K562 (cell line): Measurements from ENCODE around the gene MLST8. TPM values are rescaled to one million over a fixed set of nuclear protein-coding genes. Genes with fewer than 3 reads are reported as not detected.
A peak's percentile ranks its signal among the peaks of the same experiment; 100 is the strongest.

Source experiments
- ATAC-seq: fragments of 200-7000 bp; cut with Tn5 transposase; 3 replicates; pipeline ENCODE4 v1.9.1; 2020; ENCODE audit warnings: moderate library complexity
- BruUV-seq: library from RNA; stranded (reverse); fragments of 400-500 nt; replicated peaks from 2 replicates; lab custom pipeline; 2021; lab: Mats Ljungman, UMichigan
- CTCF ChIA-PET: fragments of 300-600 bp; formaldehyde crosslinking; extraction: SDS; loops from one replicate; lab custom pipeline; 2021; ENCODE audit warnings: low intra/inter-chr PET ratio; lab: Yijun Ruan, JAX
- POLR2A ChIA-PET: fragments of 300-600, 350-650 bp; sonication (Branson Sonifier 250); formaldehyde crosslinking; extraction: SDS; loops from one replicate; lab custom pipeline; 2021; ENCODE audit warnings: antibody characterized with exemption, inconsistent platforms; lab: Yijun Ruan, JAX
- DNase-seq, 4 experiments: peaks; one replicate each; pipeline versions ENCODE4 v3.0.0 to v3.0.0-alpha.2; 2011 to 2018; ENCODE audit warnings: low spot score in 3 of 4, mixed read lengths in 3 of 4; ENCODE audit errors: extremely low read depth in 1 of 4
- FAIRE-seq: peaks from 2 replicates; lab custom pipeline; 2011; peaks lifted over from hg19 to GRCh38; lab: Jason Lieb, UNC
- H2AFZ ChIP-seq: 2 replicates; pipeline ENCODE4 v1.6.0; 2011; ENCODE audit warnings: low read depth, low read length, control low read depth, inconsistent platforms
- H3K27ac ChIP-seq: fragments of 200-600 bp; 3 replicates; pipeline ENCODE4 v1.8.0; 2011; ENCODE audit warnings: low read depth, mild to moderate bottlenecking, control low read depth, inconsistent platforms, low read length, moderate library complexity, mixed read lengths; ENCODE audit errors: extremely low read depth
- H3K27me3 ChIP-seq, 2 experiments: fragments of 300-600 bp in 1 of 2; 2 replicates in 1 of 2; 3 replicates in 1 of 2; pipeline versions ENCODE4 v1.6.0 to v1.8.0; 2011; ENCODE audit warnings: inconsistent platforms in 2 of 2, low read length in 2 of 2, mild to moderate bottlenecking in 1 of 2, mixed read lengths in 1 of 2, moderate library complexity in 1 of 2; ENCODE audit not compliant: control insufficient read depth in 2 of 2, insufficient read depth in 2 of 2
- H3K36me3 ChIP-seq: fragments of 300-600 bp; 3 replicates; pipeline ENCODE4 v1.8.0; 2011; ENCODE audit warnings: mild to moderate bottlenecking, low read length, inconsistent platforms; ENCODE audit not compliant: control insufficient read depth, insufficient read depth
- H3K4me1 ChIP-seq, 2 experiments: fragments of 200-600 bp in 1 of 2; replicated peaks in 1 of 2; 2 replicates in 1 of 2; 3 replicates in 1 of 2; pipeline versions ENCODE4 v1.5.1 to v1.8.0; 2011; ENCODE audit warnings: inconsistent platforms in 2 of 2, low read length in 2 of 2, mild to moderate bottlenecking in 1 of 2, mixed read lengths in 1 of 2, moderate library complexity in 1 of 2; ENCODE audit not compliant: control insufficient read depth in 2 of 2, insufficient read depth in 2 of 2
- H3K4me2 ChIP-seq: 2 replicates; pipeline ENCODE4 v1.6.1; 2011; ENCODE audit warnings: low read length, control low read depth, inconsistent platforms, mixed read lengths; ENCODE audit not compliant: insufficient read depth
- H3K4me3 ChIP-seq: fragments of 200-600 bp; sonication (generic), shearing (Covaris generic); 2 replicates; pipeline ENCODE4 v1.5.1; 2016; ENCODE audit warnings: control low read depth, inconsistent platforms
- H3K79me2 ChIP-seq: fragments of 200-600 bp; 3 replicates; pipeline ENCODE4 v1.8.0; 2011; ENCODE audit warnings: low read length, inconsistent platforms; ENCODE audit not compliant: control insufficient read depth, insufficient read depth
- H3K9ac ChIP-seq, 2 experiments: 2 replicates each; pipeline versions ENCODE4 v1.6.0 to v1.6.1; 2011; ENCODE audit warnings: low read depth in 2 of 2, low read length in 2 of 2, control low read depth in 1 of 2, inconsistent platforms in 1 of 2, mild to moderate bottlenecking in 1 of 2, mixed read lengths in 1 of 2; ENCODE audit not compliant: insufficient read depth in 1 of 2
- H3K9me1 ChIP-seq: one replicate; pipeline ENCODE4 v1.6.0; 2011; ENCODE audit warnings: inconsistent platforms, mild to moderate bottlenecking, low read length, moderate library complexity; ENCODE audit not compliant: control insufficient read depth, insufficient read depth
- H3K9me3 ChIP-seq: replicated peaks from 2 replicates; pipeline ENCODE4 v1.5.1; 2011; ENCODE audit warnings: low read depth, low read length, inconsistent platforms; ENCODE audit not compliant: control insufficient read depth, insufficient read depth
- H4K20me1 ChIP-seq: replicated peaks from 2 replicates; pipeline ENCODE4 v1.6.1; 2011; ENCODE audit warnings: low read length, inconsistent platforms, mixed read lengths; ENCODE audit not compliant: control insufficient read depth, insufficient read depth
- COPS2 ChIP-seq: fragments of 450-650 bp; conservative IDR thresholded peaks from 2 replicates; pipeline ENCODE4 v1.6.1; 2016; ENCODE audit warnings: mild to moderate bottlenecking, moderate library complexity
- CSDE1 ChIP-seq, 2 experiments: fragments of 450-650 bp; IDR thresholded peaks; 2 replicates each; pipeline ENCODE4 v1.6.1; 2016; ENCODE audit warnings: mild to moderate bottlenecking in 1 of 2
- E4F1 ChIP-seq: fragments of 250-450 bp; sonication (Bioruptor Pico); IDR thresholded peaks from 2 replicates; pipeline ENCODE4 v1.5.0; 2021; ENCODE audit warnings: mild to moderate bottlenecking, borderline replicate concordance
- GTF2B ChIP-seq: IDR thresholded peaks from 2 replicates; pipeline ENCODE4 v1.6.1; 2011; ENCODE audit not compliant: insufficient read length; ENCODE audit errors: extremely low read depth
- HMGN3 ChIP-seq: IDR thresholded peaks from 2 replicates; pipeline ENCODE4 v1.6.1; 2011; ENCODE audit warnings: borderline replicate concordance, low read depth, mild to moderate bottlenecking, mixed read lengths, low read length; ENCODE audit not compliant: insufficient read length; ENCODE audit errors: extremely low read depth
- RFX5 ChIP-seq: IDR thresholded peaks from 2 replicates; pipeline ENCODE4 v1.6.1; 2011; ENCODE audit warnings: low read depth, mild to moderate bottlenecking, improper control_type of control experiment, low read length
- TFAP4 ChIP-seq: sonication (generic); formaldehyde crosslinking; IDR thresholded peaks from 2 replicates; pipeline ENCODE4 v1.8.0; 2022; ENCODE audit warnings: missing genetic modification reagents, mild to moderate bottlenecking, moderate library complexity, borderline replicate concordance
- ZBTB17 ChIP-seq: fragments of 450-650 bp; formaldehyde crosslinking; IDR thresholded peaks from 2 replicates; pipeline ENCODE4 v1.4.0; 2020; ENCODE audit warnings: mild to moderate bottlenecking
- ZHX1 ChIP-seq: fragments of 150-350 bp; conservative IDR thresholded peaks from 2 replicates; pipeline ENCODE4 v1.6.1; 2014; ENCODE audit warnings: low read length
- ZNF511 ChIP-seq: sonication (generic); formaldehyde crosslinking; IDR thresholded peaks from 2 replicates; pipeline ENCODE4 v1.8.0; 2022; ENCODE audit warnings: mild to moderate bottlenecking, missing genetic modification reagents
- ZNF699 ChIP-seq: fragments of 250-450 bp; sonication (Bioruptor Pico); IDR thresholded peaks from 2 replicates; pipeline ENCODE4 v1.8.0; 2021; ENCODE audit warnings: mild to moderate bottlenecking, moderate library complexity; ENCODE audit not compliant: insufficient replicate concordance
- WGBS: fragments of 100-300 bp; shearing (Covaris generic); methylation state at CpG from one replicate; pipeline ENCODE4 v1.1.6; 2016; ENCODE audit warnings: low coverage, mixed read lengths; ENCODE audit not compliant: insufficient coverage; ENCODE audit errors: missing lambda C conversion rate; 5-methylcytosine and 5-hydroxymethylcytosine counted together
- in situ Hi-C: fragments of 300-500 bp; cut with MboI; formaldehyde crosslinking; loops from 4 replicates; pipeline ENCODE4 v1.15.0; 2018; ENCODE audit warnings: inconsistent platforms, mixed read lengths
- intact Hi-C: fragments of 100-400 bp; cut with micrococcal nuclease; formaldehyde crosslinking; loops from 2 replicates; pipeline ENCODE4 v1.14.2; 2022
- polyA plus RNA-seq, 8 experiments: library from polyadenylated mRNA; depleted of rRNA in 4 of 8; stranded (reverse) in 5 of 8; unstranded in 3 of 8; fragments of >200 nt; fragmentation: Nextera tagmentation in 2 of 8; fragmentation: Illumina TruSeq in 1 of 8; extraction: Ambion mirVana in 2 of 8; extraction: Trizol in 1 of 8; gene quantifications; 2 replicates each; pipeline versions ENCODE4 v1.2.1 to v1.2.3, GENCODE V29; 2011 to 2014; ENCODE audit warnings: inconsistent platforms in 1 of 8, missing spikeins in 1 of 8
- total RNA-seq, 7 experiments: library from RNA; depleted of rRNA in 6 of 7; stranded (reverse); fragments of >200 nt in 6 of 7; fragmentation: Illumina TruSeq in 2 of 7; extraction: Trizol in 2 of 7; gene quantifications; 2 replicates each; pipeline versions ENCODE4 v1.2.1 to v1.2.3, GENCODE V29; 2011 to 2021; ENCODE audit warnings: low replicate concordance in 1 of 7

Gene MLST8
- total and polyA plus RNA-seq, 9 of the 15 experiments (the other 6 are each of a cell fraction or from before 2014, with no cell fraction given): 1.5 to 116 (median 43.3) TPM

- peak overlapping the region; percentile 53; the same call in 1 of the 2 replicates for H2AFZ ChIP-seq
- BruUV-seq: no TSS peak
- POLR2A ChIA-PET: interaction anchor here (0.5 to 3.1 kb wide), 15 partner anchors 8 to 703 kb away, joined by 3 to 17 read pairs (median 3); partner anchors contain the start of genes E4F1, ECI1, RPS2 and TRAF7
- TF ChIP-seq HMGN3 (no peak), ZNF511 (CRISPR knock-in tag) (0 out of 2 replicates have a peak, but pooled peaks have one; percentile 65), ZNF699 (CRISPR knock-in tag) (no peak), TFAP4 (CRISPR knock-in tag) (0 out of 2 replicates have a peak, but pooled peaks have one; percentile 25), GTF2B (no peak), CSDE1 (IDR thresholded peaks at IDR 0.05) (no peak), RFX5 (no peak), ZHX1 (no peak), ZBTB17 (no peak), COPS2 (no peak), E4F1 (CRISPR knock-in tag) (no peak)
These were observed 8.8 kb downstream of the MLST8 start for GRCh38 chr16:2213817-2214718.

More at GRCh38 chr16:2213817-2214718, 8.8 kb downstream of the MLST8 start:
- in situ Hi-C loops (no loop called here), intact Hi-C loops (no loop called here)
- peaks cover 52% of the 10 kb centered on the region for H3K79me2 ChIP-seq
- peaks cover 31 to 79% of the 10 kb centered on the region in 2 experiments for H3K4me1 ChIP-seq
- H4K20me1 ChIP-seq: peaks cover 21% of the 10 kb centered on the region
- ATAC-seq (no peak), DNase-seq (peak in 2 of 4 experiments; percentile 48 to 56), FAIRE-seq (peak; percentile 74)
- H3K9me3 ChIP-seq: no peaks in the 10 kb centered on the region
- peak overlapping the region; percentile 87 for H3K4me2 ChIP-seq
- no peaks in the 10 kb centered on the region for H3K27me3 ChIP-seq
- peak overlapping the region; percentile 87 to 99 for H3K9ac ChIP-seq
- peak overlapping the region; percentile 89 for H3K27ac ChIP-seq
- under 1% methylated on average over 73 of the region's 98 CpGs for WGBS
- H3K4me3 ChIP-seq: peak overlapping the region; percentile 85
- CTCF ChIA-PET: no interaction called here
- peaks cover 36% of the 10 kb centered on the region; the same call in 2 of the 3 replicates for H3K36me3 ChIP-seq
- no peaks in the 10 kb centered on the region for H3K9me1 ChIP-seq
